ENCODE data around the gene ADGRB3.

The ADGRB3 gene

DNA sequence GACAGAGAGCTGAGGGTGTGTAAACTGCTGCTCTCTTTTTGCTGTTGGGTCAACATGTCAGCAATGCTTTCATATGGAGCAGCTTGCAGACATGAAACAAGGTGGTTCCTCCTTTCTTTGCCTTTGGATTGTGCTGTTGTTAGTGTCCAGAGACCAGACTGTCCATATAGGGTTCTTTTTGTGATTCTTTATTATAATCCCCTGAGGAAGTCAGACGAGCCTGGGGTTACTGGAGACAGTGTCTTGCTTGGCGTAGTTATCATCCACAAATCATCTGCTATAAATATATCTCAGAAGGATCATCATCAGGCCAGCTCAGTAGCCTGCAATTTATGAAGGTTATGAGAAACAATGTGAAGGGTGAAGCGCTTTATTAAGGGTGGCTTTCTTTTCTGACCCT is 2.3 kb upstream of the ADGRB3 start:
- in situ Hi-C loops (cut with MboI; ENCODE audit: low sequenced_read_pairs, unreplicated experiment) = no loop called here
- DNase-seq (ENCODE audit: low spot score) = no peak
- TF ChIP-seq, protein P1, sequence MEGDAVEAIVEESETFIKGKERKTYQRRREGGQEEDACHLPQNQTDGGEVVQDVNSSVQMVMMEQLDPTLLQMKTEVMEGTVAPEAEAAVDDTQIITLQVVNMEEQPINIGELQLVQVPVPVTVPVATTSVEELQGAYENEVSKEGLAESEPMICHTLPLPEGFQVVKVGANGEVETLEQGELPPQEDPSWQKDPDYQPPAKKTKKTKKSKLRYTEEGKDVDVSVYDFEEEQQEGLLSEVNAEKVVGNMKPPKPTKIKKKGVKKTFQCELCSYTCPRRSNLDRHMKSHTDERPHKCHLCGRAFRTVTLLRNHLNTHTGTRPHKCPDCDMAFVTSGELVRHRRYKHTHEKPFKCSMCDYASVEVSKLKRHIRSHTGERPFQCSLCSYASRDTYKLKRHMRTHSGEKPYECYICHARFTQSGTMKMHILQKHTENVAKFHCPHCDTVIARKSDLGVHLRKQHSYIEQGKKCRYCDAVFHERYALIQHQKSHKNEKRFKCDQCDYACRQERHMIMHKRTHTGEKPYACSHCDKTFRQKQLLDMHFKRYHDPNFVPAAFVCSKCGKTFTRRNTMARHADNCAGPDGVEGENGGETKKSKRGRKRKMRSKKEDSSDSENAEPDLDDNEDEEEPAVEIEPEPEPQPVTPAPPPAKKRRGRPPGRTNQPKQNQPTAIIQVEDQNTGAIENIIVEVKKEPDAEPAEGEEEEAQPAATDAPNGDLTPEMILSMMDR (IDR thresholded peaks at IDR 0.05; ENCODE audit: borderline replicate concordance, control extremely low read depth, extremely low read depth, insufficient read depth, missing control alignments) = no peak

DNA sequence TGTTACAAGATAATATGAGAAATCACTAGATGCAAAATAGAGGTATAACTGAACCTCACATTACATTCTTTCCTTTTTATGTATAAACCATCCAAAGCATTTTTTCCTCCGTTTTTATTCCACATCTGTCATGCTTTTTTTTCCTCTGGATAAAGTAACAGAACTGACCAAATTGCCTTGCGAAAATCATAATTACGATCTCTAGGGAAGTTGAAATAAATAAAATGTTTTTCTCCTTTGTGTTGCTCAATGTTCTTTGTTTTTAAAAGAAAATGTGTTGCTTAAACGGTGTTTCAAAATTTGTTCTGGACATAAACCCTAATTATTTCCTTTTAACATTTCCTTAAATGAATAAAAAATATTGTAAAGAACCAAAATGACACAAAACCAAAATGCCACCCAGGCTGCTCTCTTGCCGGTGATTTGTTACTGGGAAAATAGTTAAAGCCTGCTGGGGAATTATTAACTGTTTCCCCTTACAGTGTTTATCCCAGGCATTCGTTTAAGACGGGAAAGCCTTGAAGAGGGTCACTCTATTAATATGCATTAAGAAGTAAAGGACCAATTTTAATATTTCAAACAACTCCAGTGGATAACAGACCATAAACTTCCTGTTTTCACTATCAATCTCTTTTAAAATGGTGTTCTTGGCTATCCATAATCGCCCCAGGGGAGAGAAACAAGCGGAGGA is 1.7 kb upstream of the ADGRB3 start:
- in situ Hi-C loops (cut with MboI; ENCODE audit: low sequenced_read_pairs, unreplicated experiment) = no loop called here
- TF ChIP-seq, protein P1 (IDR thresholded peaks at IDR 0.05; ENCODE audit: borderline replicate concordance, control extremely low read depth, extremely low read depth, insufficient read depth, missing control alignments) = no peak
- no peak for DNase-seq (ENCODE audit: low spot score)

- TF ChIP-seq, protein P1 (IDR thresholded peaks at IDR 0.05; ENCODE audit: borderline replicate concordance, control extremely low read depth, extremely low read depth, insufficient read depth, missing control alignments) = no peak
- in situ Hi-C loops (cut with MboI; ENCODE audit: low sequenced_read_pairs, unreplicated experiment) = no loop called here
- DNase-seq (ENCODE audit: low spot score) = no peak
Measured at GRCh38 chr6:68633972-68634725, 933 bp upstream of the ADGRB3 start.

- TF ChIP-seq, protein P1 (IDR thresholded peaks at IDR 0.05; ENCODE audit: borderline replicate concordance, control extremely low read depth, extremely low read depth, insufficient read depth, missing control alignments) = no peak
- DNase-seq (ENCODE audit: low spot score) = no peak
- in situ Hi-C loops (cut with MboI; ENCODE audit: low sequenced_read_pairs, unreplicated experiment) = no loop called here
Measured at GRCh38 chr6:68635412-68635705, 277 bp downstream of the ADGRB3 start.

DNA sequence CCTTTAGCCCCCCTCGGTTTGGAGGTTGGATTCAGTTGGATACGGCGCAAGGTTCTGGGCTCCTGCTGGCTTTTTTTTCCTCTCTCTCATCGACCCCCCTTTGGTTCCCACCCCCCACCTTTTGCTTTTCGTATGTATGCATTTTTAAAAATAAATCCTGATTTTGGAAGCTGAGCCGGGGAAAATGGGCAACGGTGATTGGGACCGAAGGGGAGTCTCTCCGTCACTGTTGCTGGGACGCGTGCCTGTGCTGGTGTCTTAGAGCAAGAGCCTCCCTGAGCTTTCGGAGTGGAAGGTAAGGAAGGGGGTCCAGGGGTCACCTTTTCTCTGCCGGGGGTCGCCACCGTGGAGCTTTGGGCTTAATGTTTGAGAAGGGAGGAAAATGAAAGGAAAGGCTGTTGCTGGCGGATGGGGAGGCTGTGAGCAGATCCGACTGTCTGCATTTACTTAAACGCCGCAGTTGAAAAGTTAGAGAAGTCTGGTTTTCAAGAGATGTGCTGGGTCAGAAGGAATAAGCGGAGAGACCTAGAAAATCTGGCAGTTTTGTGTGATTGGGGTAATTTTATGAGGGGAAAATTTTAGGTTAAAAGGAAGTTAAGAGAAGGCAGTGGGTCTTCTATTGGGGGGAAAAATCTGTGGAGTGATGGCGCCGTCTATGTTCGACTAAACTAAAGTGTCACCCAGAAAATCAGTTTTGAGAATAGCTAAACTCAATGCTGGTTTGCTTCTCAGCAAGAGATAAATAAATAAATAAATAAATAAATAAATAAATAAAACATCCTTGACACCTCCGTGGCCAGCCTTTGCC is 828 bp downstream of the ADGRB3 start:
- in situ Hi-C loops (cut with MboI; ENCODE audit: low sequenced_read_pairs, unreplicated experiment) = no loop called here
- DNase-seq (ENCODE audit: low spot score) = peak; percentile 39
- TF ChIP-seq, protein P1 (IDR thresholded peaks at IDR 0.05; ENCODE audit: borderline replicate concordance, control extremely low read depth, extremely low read depth, insufficient read depth, missing control alignments) = no peak

DNA sequence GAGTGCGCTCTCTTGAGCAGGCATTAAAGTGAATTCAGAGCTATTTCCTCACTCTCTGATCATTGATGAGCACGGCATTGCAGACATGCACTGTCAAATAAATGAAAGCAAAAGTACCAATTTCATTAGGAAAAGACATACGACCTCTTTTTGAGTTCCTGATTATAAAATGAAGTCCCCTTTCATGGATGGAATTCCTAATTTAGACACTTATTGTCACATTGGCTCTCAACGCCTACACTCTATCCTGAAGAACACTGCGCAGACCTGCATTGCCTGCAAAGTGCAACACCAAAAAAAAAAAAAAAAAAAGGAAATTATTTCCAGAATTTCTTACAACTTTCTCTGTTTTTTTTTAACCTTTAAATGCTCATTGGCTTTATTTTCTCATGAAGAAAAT is 1.6 kb downstream of the ADGRB3 start:
- DNase-seq (ENCODE audit: low spot score) = no peak
- in situ Hi-C loops (cut with MboI; ENCODE audit: low sequenced_read_pairs, unreplicated experiment) = no loop called here
- TF ChIP-seq, protein P1 (IDR thresholded peaks at IDR 0.05; ENCODE audit: borderline replicate concordance, control extremely low read depth, extremely low read depth, insufficient read depth, missing control alignments) = no peak

All from GM13976 (cell line).